IMR-90 (cell line): ENCODE results near the gene SAP30BP. TPM values are rescaled to one million over a fixed set of nuclear protein-coding genes. Genes with fewer than 3 reads are reported as not detected.

Experiments used
- ATAC-seq: fragments of 200-7000 bp; cut with Tn5 transposase; 2 replicates; pipeline ENCODE4 v1.9.1; 2020; ENCODE audit warnings: low read depth, mild to moderate bottlenecking, moderate library complexity
- BruUV-seq: library from RNA; stranded (reverse); fragments of 400-500 nt; replicated peaks from 2 replicates; lab custom pipeline; 2021; lab: Mats Ljungman, UMichigan
- CTCF ChIA-PET: fragments of 300-600 bp; formaldehyde crosslinking; extraction: SDS; loops from one replicate; lab custom pipeline; 2021; ENCODE audit warnings: antibody characterized with exemption; lab: Yijun Ruan, JAX
- POLR2A ChIA-PET: fragments of 300-600 bp; sonication (Branson Sonifier 250); formaldehyde crosslinking; loops from one replicate; lab custom pipeline; 2022; ENCODE audit warnings: antibody characterized with exemption; ENCODE audit not compliant: unreplicated experiment; lab: Charles Lee
- DNase-seq: peaks from one replicate; pipeline ENCODE4 v3.0.0; 2013
- H2AFZ ChIP-seq: replicated peaks from 2 replicates; pipeline ENCODE3; 2013; ENCODE audit warnings: low read length, mild to moderate bottlenecking; ENCODE audit not compliant: poor library complexity
- H2AK5ac ChIP-seq: 2 replicates; pipeline ENCODE4 v1.6.1; 2013; ENCODE audit warnings: low read depth, low read length, inconsistent platforms
- H2AK9ac ChIP-seq: replicated peaks from 2 replicates; pipeline ENCODE3; 2013; ENCODE audit warnings: mild to moderate bottlenecking, low read depth, low read length, moderate library complexity; ENCODE audit not compliant: poor library complexity
- H2BK120ac ChIP-seq: 2 replicates; pipeline ENCODE4 v1.6.1; 2013; ENCODE audit warnings: low read depth, low read length, inconsistent platforms
- H2BK15ac ChIP-seq: 3 replicates; pipeline ENCODE4 v1.6.1; 2013; ENCODE audit warnings: low read depth, low read length, inconsistent platforms
- H2BK20ac ChIP-seq: 2 replicates; pipeline ENCODE4 v1.6.1; 2013; ENCODE audit warnings: low read depth, mild to moderate bottlenecking, inconsistent platforms, low read length, moderate library complexity
- H2BK5ac ChIP-seq: 2 replicates; pipeline ENCODE4 v1.6.1; 2013; ENCODE audit warnings: mild to moderate bottlenecking, low read depth, low read length, inconsistent platforms; ENCODE audit not compliant: poor library complexity, severe bottlenecking
- H3K14ac ChIP-seq: replicated peaks from 2 replicates; pipeline ENCODE4 v1.6.1; 2013; ENCODE audit warnings: low read depth, low read length, inconsistent platforms
- H3K18ac ChIP-seq: 2 replicates; pipeline ENCODE4 v1.6.1; 2013; ENCODE audit warnings: low read depth, low read length, control low read depth
- H3K23ac ChIP-seq: 2 replicates; pipeline ENCODE4 v1.6.1; 2013; ENCODE audit warnings: low read depth, low read length, inconsistent platforms
- H3K27ac ChIP-seq: 2 replicates; pipeline ENCODE4 v1.5.1; 2013; ENCODE audit warnings: mild to moderate bottlenecking, control low read depth, low read length; ENCODE audit not compliant: insufficient read depth
- H3K27me3 ChIP-seq: 2 replicates; pipeline ENCODE4 v1.6.1; 2013; ENCODE audit warnings: low read length; ENCODE audit not compliant: control insufficient read depth, insufficient read depth
- H3K36me3 ChIP-seq: 2 replicates; pipeline ENCODE4 v1.6.1; 2013; ENCODE audit warnings: low read length, mixed read lengths; ENCODE audit not compliant: control insufficient read depth, insufficient read depth
- H3K4ac ChIP-seq: 2 replicates; pipeline ENCODE4 v1.6.1; 2013; ENCODE audit warnings: low read depth, low read length, inconsistent platforms
- H3K4me1 ChIP-seq: 2 replicates; pipeline ENCODE4 v1.6.1; 2013; ENCODE audit warnings: low read length, mixed read lengths; ENCODE audit not compliant: control insufficient read depth, insufficient read depth
- H3K4me2 ChIP-seq: 2 replicates; pipeline ENCODE4 v1.6.1; 2013; ENCODE audit warnings: low read depth, mild to moderate bottlenecking, control low read depth, low read length, moderate library complexity
- H3K4me3 ChIP-seq: 2 replicates; pipeline ENCODE4 v1.5.1; 2013; ENCODE audit warnings: low read depth, mild to moderate bottlenecking, control low read depth, low read length, moderate library complexity; ENCODE audit not compliant: insufficient read depth
- H3K56ac ChIP-seq: 2 replicates; pipeline ENCODE4 v1.6.1; 2013; ENCODE audit warnings: low read length, inconsistent platforms; ENCODE audit not compliant: insufficient read depth; ENCODE audit errors: extremely low read depth
- H3K79me1 ChIP-seq, 2 experiments: 2 replicates each; pipeline ENCODE4 v1.6.1; 2013; ENCODE audit warnings: low read length in 2 of 2, inconsistent platforms in 1 of 2, low read depth in 1 of 2
- H3K9ac ChIP-seq: 2 replicates; pipeline ENCODE4 v1.6.1; 2013; ENCODE audit warnings: low read depth, low read length, control low read depth
- H3K9me1 ChIP-seq: 2 replicates; pipeline ENCODE4 v1.6.1; 2013; ENCODE audit warnings: low read length, inconsistent platforms; ENCODE audit not compliant: insufficient read depth
- H3K9me3 ChIP-seq: 2 replicates; pipeline ENCODE4 v1.6.1; 2013; ENCODE audit warnings: low read length; ENCODE audit not compliant: control insufficient read depth, insufficient read depth
- H4K20me1 ChIP-seq: 2 replicates; pipeline ENCODE4 v1.6.1; 2013; ENCODE audit warnings: low read length, inconsistent platforms; ENCODE audit not compliant: insufficient read depth
- H4K5ac ChIP-seq: 2 replicates; pipeline ENCODE4 v1.6.1; 2013; ENCODE audit warnings: mild to moderate bottlenecking, low read depth, low read length, control low read depth
- H4K8ac ChIP-seq, 2 experiments: 2 replicates each; pipeline ENCODE4 v1.6.1; 2013; ENCODE audit warnings: low read depth in 2 of 2, low read length in 2 of 2, control low read depth in 1 of 2, inconsistent platforms in 1 of 2
- H4K91ac ChIP-seq: 2 replicates; pipeline ENCODE4 v1.6.1; 2013; ENCODE audit warnings: low read depth, low read length, inconsistent platforms; ENCODE audit not compliant: insufficient read depth
- CHD1 ChIP-seq: IDR thresholded peaks from 2 replicates; pipeline ENCODE4 v1.6.1; 2012; ENCODE audit warnings: low read depth, low read length, improper control_type of control experiment
- MAZ ChIP-seq: IDR thresholded peaks from 2 replicates; pipeline ENCODE4 v1.6.1; 2012; ENCODE audit warnings: low read depth, mild to moderate bottlenecking, low read length, improper control_type of control experiment, moderate library complexity, borderline replicate concordance
- WGBS, 2 experiments: methylation state at CpG; one replicate each; pipeline versions ENCODE4 v1.1.5 to v1.1.7; 2013; ENCODE audit warnings: missing lambda C conversion rate in 2 of 2; ENCODE audit not compliant: insufficient read length in 1 of 2; ENCODE audit errors: extremely low coverage in 2 of 2; 5-methylcytosine and 5-hydroxymethylcytosine counted together
- dilution Hi-C: fragments of 300-500 bp; cut with HindIII; formaldehyde crosslinking; loops from one replicate; pipeline ENCODE4 v1.14.3; 2018; ENCODE audit warnings: low sequenced_read_pairs; ENCODE audit not compliant: unreplicated experiment
- in situ Hi-C: fragments of 300-500 bp; cut with MboI; formaldehyde crosslinking; loops from 3 replicates; pipeline ENCODE4 v1.14.3; 2019; ENCODE audit warnings: low sequenced_read_pairs, inconsistent platforms, mixed read lengths
- intact Hi-C: fragments of 100-400 bp; cut with micrococcal nuclease; formaldehyde crosslinking; loops from 2 replicates; pipeline ENCODE4 v1.10.0; 2022
- polyA plus RNA-seq, 3 experiments: library from polyadenylated mRNA; depleted of rRNA; stranded (reverse); fragments of >200 nt; gene quantifications; 2 replicates each; pipeline ENCODE4 v1.2.3, GENCODE V29; 2012; ENCODE audit warnings: low replicate concordance in 1 of 3
- total RNA-seq: library from RNA; depleted of rRNA; stranded (reverse); fragments of >200 nt; gene quantifications from 2 replicates; pipeline ENCODE4 v1.2.3, GENCODE V29; 2012
- TF ChIP-seq, protein P1 (sequence below): fragments of 150-350 bp; IDR thresholded peaks from 2 replicates; pipeline ENCODE4 v1.6.1; 2017; ENCODE audit warnings: mild to moderate bottlenecking, antibody characterized with exemption, low read length, low read depth

SAP30BP gene
- total and polyA plus RNA-seq, 2 of the 4 experiments (the other 2 are of a cell fraction): 70.4 to 139 TPM

DNA sequence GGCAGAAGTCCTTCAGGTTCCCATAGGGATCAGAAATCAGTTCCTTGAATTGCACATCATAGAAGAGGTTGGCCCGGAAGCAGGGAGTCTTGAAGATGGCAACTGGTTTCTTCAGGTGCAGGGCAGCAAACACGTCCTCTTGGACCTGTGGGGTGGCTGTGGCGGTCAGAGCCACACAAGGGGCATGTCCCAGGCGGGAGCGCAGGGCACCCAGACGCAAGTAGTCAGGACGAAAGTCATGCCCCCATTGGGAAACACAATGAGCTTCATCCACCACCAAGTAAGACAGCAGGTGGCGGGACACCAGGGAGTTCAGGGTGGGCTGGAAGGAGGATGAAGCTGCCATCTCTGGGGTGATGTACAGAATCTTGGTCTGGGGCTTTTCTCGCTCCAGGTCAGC, 4.6 kb upstream of the SAP30BP start:
- H2BK120ac ChIP-seq: no peak overlapping the region
- no peak overlapping the region for H3K18ac ChIP-seq
- ChIA-PET CTCF (no interaction called here), POLR2A (no interaction called here)
- no peak overlapping the region for H2AFZ ChIP-seq
- no peak overlapping the region for H3K23ac ChIP-seq
- H3K4me3 ChIP-seq: no peak overlapping the region
- H2BK15ac ChIP-seq: no peak overlapping the region
- no TSS peak for BruUV-seq
- H2BK5ac ChIP-seq: no peak overlapping the region
- H4K8ac ChIP-seq: no peak overlapping the region
- no peak overlapping the region for H3K56ac ChIP-seq
- H3K36me3 ChIP-seq: peaks cover 26% of the 10 kb centered on the region
- in situ Hi-C loops (no loop called here), intact Hi-C loops (no loop called here), dilution Hi-C loops (no loop called here)
- H3K9ac ChIP-seq: no peak overlapping the region
- H4K5ac ChIP-seq: no peak overlapping the region
- peak overlapping the region; percentile 35 for H2AK9ac ChIP-seq
- no peak overlapping the region for H3K14ac ChIP-seq
- no peak overlapping the region for H2AK5ac ChIP-seq
- H3K27ac ChIP-seq: no peak overlapping the region
- TF ChIP-seq MAZ (no peak), CHD1 (no peak)
- TF ChIP-seq, protein P1, sequence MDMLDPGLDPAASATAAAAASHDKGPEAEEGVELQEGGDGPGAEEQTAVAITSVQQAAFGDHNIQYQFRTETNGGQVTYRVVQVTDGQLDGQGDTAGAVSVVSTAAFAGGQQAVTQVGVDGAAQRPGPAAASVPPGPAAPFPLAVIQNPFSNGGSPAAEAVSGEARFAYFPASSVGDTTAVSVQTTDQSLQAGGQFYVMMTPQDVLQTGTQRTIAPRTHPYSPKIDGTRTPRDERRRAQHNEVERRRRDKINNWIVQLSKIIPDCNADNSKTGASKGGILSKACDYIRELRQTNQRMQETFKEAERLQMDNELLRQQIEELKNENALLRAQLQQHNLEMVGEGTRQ: no peak
- no peak overlapping the region for H3K4me2 ChIP-seq
- no peak overlapping the region for H4K91ac ChIP-seq
- ATAC-seq: no peak
- no peak overlapping the region for H2BK20ac ChIP-seq
- peaks cover 5% of the 10 kb centered on the region for H3K4me1 ChIP-seq
- no peaks in the 10 kb centered on the region for H3K27me3 ChIP-seq
- no peaks in the 10 kb centered on the region for H4K20me1 ChIP-seq
- H3K9me3 ChIP-seq: no peaks in the 10 kb centered on the region
- H3K9me1 ChIP-seq: 0 out of 2 replicates have a peak, but pooled peaks cover 3% of the 10 kb centered on the region
- WGBS, 2 experiments: 100% methylated on average over 2 of the region's 9 CpGs; no CpG with 5 or more reads in 1 of the 2 experiments
- DNase-seq: no peak
- no peak overlapping the region for H3K4ac ChIP-seq
- peaks cover 17 to 28% of the 10 kb centered on the region in 2 experiments for H3K79me1 ChIP-seq
